Fibroblast of the conjunctiva (primary cell): ENCODE measurements around the gene TM4SF4.

Experiments used
- DNase-seq: peaks from one replicate; pipeline ENCODE4 v3.0.0-alpha.2; 2010; ENCODE audit warnings: low read depth

TM4SF4 gene

DNA sequence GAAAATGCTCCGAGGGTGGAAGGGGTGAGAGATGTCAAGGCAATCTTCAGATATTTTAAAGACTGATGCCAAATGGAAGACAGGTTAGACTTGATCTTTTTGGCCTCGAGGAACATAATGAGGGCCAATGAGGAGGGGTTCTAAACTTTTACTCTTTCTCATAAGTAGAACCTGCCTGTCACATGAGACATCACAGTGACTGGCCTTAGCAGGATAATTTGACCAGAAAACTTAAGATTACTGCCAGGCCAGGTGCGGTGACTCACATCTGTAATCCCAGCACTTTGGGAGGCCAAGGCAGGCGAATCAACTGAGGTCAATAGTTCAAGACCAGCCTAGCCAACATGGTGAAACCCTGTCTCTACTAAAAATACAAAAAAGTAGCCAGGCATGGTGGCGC, 12.2 kb downstream of the TM4SF4 start:
- DNase-seq = no peak

DNA sequence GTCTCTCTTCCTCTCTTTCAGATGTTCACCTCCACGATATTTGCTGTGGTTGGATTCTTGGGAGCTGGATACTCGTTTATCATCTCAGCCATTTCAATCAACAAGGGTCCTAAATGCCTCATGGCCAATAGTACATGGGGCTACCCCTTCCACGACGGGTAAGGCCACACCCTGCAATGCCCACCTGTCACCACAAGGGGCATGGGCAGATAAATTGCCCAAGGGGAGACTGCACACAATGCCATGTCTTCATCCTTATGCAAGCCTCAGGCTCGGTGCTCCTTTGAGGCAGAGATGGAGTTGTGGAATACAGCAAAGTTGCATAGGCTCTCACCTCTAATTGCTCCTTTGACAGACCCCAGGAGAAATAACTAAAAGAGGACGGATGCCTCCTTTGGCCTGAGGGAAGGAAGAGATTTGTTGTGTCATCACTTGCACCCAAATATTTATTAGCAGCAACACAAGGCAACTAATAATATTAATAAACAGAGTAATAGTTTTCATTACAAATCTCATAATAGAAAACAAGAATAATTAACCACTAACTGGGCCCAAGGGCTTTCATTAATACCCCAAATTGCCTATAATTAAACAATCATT, 13.2 kb downstream of the TM4SF4 start:
- DNase-seq = no peak

GRCh38 chr3:149489060-149489690, 14.7 kb downstream of the TM4SF4 start:
- DNase-seq = no peak

- DNase-seq = no peak
Measured at GRCh38 chr3:149490260-149490971, 15.9 kb downstream of the TM4SF4 start.

DNA sequence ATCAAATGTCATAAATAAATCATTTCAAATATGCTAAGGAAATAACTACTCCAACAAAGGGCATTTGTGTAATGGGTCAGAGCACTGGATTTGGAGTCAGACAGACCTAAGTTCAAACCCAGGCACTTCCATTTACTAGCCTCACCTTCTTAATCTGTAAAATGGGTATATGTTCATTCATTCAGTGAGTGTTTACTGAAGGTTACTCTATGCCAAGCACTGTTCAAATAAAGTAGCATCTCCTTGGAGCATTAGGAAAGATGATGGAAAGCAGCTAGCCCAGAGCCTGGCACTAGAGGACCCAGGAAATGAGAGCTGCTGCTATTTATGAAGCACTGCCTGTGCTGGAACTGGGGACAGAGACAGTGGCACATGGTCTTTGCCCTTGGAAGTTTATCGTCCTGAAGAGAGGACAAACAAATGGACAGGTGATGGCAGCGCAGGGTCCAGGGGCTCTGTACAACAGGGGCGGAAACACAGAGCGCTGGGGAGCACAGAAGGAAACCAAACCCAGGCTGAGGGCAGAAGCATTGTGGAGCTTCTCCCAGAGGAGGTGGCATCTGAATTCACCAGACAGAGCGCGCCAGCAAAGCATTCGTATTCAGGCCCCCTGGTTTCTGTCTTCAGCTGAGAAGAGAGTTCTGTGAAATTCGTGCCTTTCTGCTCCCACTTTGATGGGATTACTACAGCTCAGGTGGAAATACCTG, 19.0 kb downstream of the TM4SF4 start:
- DNase-seq = no peak

GRCh38 chr3:149494022-149494758, 19.7 kb downstream of the TM4SF4 start:
- DNase-seq = peak; percentile 55

- no peak for DNase-seq
Measured at GRCh38 chr3:149494759-149495580, 20.5 kb downstream of the TM4SF4 start.

- DNase-seq = no peak
Measured at GRCh38 chr3:149495581-149496125, 21.2 kb downstream of the TM4SF4 start.

DNA sequence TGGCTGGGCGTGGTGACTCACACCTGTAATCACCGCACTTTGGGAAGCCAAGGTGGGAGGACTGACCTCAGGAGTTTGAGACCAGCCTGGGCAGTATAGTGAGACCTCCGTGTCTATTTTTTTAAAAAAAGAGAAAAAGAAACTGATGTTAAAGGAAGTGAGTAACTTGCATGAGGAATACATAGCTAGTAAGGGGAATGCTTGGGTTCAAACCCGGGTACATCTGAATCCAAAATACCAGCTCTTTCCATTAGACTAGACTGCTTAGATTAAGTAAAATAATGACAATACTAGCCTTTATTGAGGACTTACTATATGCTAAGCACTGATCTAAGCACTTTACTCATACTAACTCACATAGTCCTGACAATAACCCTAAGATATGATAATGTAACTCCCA, 22.4 kb downstream of the TM4SF4 start:
- no peak for DNase-seq

- no peak for DNase-seq
Measured at GRCh38 chr3:149497966-149498670, 23.6 kb downstream of the TM4SF4 start.

DNA sequence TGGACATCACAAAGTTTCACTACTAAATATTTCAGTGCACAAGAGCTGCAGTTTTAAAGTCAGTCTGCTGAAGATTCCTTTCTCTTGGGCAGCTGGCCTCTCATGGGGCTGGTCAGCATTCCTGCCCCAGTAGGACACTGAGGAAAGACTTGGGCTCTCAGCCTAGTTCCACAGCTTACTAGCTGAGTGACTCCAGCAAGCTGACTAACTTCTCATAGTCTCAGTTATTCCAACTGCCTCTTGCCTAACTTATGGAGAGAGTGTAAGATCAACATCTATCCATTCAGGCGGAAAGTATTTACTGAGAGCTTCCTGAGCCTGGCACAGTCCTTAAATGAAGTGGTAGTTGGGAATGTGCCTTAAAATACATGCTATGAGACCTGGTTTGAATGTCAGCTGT, 27.0 kb downstream of the TM4SF4 start:
- DNase-seq = peak; percentile 46

DNA sequence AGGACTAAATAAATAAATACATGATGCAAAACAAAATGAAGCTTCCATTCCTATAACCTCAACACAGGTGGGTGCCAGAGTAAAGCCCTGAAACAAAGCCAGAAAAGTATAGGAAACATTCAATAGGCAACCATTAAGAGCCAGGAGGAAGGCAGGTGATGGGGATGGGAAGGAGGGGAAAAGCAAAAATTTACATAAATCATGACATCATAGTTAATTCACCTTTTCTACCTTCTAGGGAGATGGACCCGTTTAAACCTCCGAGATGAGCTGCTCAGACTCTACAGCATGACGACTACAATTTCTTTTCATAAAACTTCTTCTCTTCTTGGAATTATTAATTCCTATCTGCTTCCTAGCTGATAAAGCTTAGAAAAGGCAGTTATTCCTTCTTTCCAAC, 27.9 kb downstream of the TM4SF4 start:
- no peak for DNase-seq

DNA sequence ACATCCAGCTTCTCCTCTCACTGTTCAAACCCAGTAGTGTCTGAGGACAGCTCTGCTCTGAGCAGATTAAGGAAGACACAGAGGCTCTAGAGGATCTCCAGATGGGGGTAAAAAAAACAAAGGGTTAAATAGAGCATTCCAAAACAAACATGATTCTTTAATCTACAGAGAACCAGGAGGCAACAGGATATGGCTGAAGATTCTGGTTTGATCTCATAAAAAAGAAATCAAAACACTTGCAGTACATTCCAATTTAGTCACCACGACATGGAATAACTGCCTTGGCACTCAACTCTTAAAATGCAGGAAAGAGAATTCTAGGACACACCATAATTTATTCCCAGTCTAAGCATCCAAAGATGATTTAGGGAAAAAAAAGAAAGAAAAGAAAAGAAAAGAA, 32.0 kb downstream of the TM4SF4 start:
- DNase-seq = no peak

DNA sequence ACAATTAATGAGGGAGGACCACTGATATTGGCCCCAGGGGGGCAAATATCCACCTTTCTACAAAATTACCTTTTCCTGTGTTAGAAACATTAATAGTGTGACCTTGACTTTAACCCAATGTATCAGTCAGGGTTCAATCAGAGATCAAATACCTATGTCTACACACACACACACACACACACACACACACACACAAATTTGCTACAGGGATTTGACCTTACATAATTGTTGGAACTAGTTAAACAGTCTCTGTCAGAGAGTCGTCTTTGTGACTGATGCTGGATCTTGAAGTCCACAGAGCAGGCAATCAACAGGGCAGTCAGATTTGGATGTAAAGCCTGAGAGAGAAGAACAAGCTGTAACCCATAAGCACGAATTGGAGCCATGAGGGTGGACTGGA, 32.5 kb downstream of the TM4SF4 start:
- DNase-seq = no peak

DNA sequence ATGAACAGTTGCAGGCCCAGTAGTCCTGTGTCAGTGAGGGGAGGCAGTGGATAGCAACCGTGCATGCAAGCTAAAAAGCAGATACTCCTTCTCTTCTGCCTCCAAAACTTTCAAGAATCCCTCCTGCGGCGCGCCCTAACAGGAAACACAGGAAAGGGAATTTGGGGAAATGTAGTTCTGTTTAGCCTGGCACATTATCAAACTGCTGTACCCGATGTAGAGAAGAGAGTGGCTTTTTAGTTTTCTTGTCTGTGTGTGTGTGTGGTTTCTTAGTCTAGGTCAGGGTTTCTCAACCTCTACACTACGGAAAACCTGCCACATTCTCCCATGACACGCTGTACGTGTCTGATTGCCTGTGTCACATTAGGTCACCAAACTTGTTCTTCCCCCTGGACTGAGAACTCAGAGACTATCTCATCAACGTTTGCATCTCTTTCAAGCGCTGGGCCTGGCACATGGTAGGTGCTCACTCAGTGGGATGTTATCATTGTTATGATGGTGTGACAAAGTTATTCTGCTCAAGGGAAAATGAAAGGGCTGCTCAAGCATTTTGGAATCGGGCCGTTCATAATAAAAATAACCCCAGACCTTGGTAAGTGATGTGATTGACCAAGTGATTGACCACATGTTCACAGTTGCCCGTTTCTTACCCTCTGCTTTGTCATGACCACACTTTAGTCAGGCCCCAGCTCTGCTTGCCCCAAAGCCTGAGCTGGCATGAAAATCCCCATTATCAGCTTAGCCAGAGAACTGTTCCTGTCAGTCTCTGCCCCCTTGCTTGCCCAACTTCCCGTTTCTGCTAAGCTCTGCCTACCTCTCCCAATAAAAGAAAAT, 33.2 kb downstream of the TM4SF4 start:
- no peak for DNase-seq

DNA sequence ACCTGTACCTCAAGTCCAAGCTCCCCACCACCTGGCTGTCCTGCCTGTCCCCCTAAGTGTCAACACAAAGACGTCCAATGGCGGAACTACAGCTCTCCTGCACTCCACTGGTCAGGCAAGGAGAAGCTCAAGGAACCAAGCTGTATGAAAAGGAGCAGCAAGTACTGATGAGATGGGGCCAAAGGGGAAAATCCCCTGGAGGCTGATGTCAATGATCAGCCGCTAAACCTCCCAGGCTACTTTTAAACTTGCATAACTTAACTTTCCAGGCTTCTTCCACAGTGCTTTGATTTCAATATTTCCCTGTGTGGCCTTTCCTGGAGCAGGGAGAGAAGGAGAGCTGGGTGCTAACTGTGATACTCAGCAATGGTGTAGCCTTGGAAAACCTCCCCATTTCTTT, 35.0 kb downstream of the TM4SF4 start:
- DNase-seq = no peak

- no peak for DNase-seq
Measured at GRCh38 chr3:149510480-149510879, 36.0 kb downstream of the TM4SF4 start.

DNA sequence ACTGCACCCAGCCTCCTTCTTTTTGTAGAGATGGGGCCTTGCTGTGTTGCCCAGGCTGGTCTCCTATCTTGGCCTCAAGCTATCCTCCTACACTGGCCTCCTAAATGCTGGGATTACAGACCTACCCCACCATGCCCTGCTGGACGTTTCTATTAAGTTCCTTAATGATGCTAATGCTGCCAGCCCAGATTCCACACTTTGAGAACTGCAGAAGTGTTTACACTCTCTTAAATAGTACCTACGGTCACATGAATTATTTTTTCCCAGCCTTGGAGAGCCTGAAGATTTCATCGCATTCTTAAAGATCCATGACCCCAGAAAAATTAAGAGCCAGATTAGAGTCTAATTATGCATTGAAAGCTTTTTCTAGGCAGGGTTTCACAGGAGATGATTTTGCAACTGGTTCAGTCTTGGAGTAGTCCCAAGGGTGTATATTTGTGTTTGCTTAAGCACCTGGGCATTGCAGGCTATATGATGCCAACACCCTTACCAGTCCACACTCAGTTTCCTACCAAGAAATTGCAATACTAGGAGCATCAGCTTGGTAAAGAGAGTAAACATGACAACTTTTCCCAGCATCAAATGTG, 36.6 kb downstream of the TM4SF4 start:
- no peak for DNase-seq
